NB4 (cell line): ENCODE data around the gene CCN6.

Experiments
- MAX ChIP-seq: IDR thresholded peaks from 2 replicates; pipeline ENCODE4 v1.6.1; 2011; ENCODE audit warnings: low read depth, low read length
- POLR2A ChIP-seq: IDR thresholded peaks from 2 replicates; pipeline ENCODE4 v1.6.1; 2011; ENCODE audit warnings: mild to moderate bottlenecking; ENCODE audit not compliant: insufficient read length; ENCODE audit errors: extremely low read depth
- TF ChIP-seq, protein P1 (sequence below): IDR thresholded peaks from one replicate; pipeline ENCODE4 v1.5.1; 2012; ENCODE audit warnings: low read depth, low read length

- TF ChIP-seq POLR2A (no peak), MAX (no peak)
- TF ChIP-seq, protein P1, sequence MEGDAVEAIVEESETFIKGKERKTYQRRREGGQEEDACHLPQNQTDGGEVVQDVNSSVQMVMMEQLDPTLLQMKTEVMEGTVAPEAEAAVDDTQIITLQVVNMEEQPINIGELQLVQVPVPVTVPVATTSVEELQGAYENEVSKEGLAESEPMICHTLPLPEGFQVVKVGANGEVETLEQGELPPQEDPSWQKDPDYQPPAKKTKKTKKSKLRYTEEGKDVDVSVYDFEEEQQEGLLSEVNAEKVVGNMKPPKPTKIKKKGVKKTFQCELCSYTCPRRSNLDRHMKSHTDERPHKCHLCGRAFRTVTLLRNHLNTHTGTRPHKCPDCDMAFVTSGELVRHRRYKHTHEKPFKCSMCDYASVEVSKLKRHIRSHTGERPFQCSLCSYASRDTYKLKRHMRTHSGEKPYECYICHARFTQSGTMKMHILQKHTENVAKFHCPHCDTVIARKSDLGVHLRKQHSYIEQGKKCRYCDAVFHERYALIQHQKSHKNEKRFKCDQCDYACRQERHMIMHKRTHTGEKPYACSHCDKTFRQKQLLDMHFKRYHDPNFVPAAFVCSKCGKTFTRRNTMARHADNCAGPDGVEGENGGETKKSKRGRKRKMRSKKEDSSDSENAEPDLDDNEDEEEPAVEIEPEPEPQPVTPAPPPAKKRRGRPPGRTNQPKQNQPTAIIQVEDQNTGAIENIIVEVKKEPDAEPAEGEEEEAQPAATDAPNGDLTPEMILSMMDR: no peak
These were observed 19.9 kb upstream of the CCN6 start for GRCh38 chr6:112033791-112034615.
